Central memory CD4-positive, alpha-beta T cell (primary cell): ENCODE results near the gene MICAL1.

Experiments used
- DNase-seq: peaks from one replicate; pipeline ENCODE4 v3.0.0; 2022

Gene MICAL1

GRCh38 chr6:109434456-109434855, 21.1 kb downstream of the MICAL1 start:
- DNase-seq = no peak

DNA sequence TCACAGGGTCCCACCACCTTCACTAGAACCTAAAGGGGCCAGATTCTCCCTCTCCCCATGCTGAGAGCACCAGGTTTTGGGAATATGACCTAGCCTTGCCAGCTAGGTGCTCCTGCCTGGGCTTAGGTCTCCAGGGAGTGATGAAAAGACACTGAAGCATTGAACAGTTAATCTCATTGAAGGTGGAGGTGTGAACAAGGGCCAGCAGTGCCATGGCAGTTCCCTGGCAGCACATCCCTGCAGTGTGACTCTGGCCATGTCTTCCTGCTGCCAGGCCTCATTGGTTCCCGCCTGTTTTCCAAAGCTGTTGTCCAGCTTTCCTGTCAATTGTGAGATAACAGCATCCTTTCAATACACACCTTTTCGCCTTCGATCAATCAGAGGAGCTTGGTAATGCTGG, 26.1 kb downstream of the MICAL1 start:
- DNase-seq = no peak

DNA sequence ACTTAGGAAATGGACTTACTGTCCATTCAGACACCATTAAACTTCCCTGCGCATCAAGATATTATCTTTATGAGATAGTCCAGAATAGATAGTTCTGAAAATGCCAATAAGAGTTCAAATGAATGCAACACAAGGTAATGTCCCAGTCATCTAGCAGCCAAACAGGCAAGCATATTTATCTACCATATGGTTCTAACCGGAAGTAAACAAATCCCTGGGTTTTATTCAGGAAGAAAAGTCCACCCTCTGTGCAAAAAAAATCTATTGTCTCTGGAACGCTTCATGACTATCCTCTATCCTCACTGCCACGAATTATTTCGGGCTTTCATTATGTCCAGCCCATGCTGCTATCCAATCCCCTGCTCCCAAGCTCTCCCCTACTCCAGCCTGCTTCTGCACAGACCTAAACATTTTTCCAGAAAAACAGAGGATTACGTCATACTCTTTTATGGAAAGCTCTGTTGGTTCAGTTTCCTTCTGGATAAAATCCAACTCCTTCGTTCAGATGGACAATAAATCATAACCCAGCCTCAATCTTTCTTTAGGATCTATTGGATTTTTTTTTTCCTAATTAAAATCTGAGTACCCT, 26.6 kb downstream of the MICAL1 start:
- DNase-seq = no peak

DNA sequence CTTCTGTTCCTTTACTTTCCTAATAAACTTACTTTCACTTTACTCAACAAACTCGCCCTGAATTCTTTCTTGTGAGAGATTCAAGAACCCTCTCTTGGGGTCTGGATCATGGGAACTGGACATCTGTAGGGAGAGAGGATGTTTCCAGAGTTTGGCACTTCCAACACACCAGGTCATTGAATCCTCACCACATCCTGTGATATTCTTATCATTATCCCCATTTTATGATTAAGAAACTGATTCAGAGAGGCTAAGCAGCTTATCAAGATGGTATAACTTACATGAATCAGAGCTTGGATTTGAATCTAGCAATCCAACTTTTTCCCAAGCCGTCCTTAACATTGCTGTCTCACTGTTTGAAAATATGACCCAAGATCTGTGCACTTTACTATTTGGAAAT, 30.6 kb downstream of the MICAL1 start:
- no peak for DNase-seq

GRCh38 chr6:109421184-109421583, 34.4 kb downstream of the MICAL1 start:
- no peak for DNase-seq

- DNase-seq = no peak
These were observed 34.8 kb downstream of the MICAL1 start for GRCh38 chr6:109420751-109421150.

DNA sequence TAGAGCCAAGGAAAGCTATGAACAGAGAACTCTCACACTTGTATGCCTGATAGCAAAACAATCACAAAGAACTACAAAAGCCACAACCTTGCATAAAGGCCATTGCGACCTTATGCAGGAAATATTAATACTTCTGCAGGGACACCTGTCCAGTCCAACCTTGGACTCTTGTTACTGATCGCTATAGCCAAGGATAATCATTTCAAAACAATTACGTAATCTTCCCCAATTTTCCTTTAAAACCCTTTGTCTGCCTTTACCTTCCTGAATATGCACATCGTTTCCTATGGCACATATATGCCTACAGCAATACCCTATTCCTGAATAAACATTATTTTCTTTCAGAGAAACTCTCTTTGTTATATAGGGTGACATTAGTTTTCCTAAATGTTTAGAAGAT, 37.9 kb downstream of the MICAL1 start:
- DNase-seq = no peak

GRCh38 chr6:109411034-109411433, 44.5 kb downstream of the MICAL1 start:
- no peak for DNase-seq

GRCh38 chr6:109406196-109406595, 49.4 kb downstream of the MICAL1 start:
- no peak for DNase-seq

DNA sequence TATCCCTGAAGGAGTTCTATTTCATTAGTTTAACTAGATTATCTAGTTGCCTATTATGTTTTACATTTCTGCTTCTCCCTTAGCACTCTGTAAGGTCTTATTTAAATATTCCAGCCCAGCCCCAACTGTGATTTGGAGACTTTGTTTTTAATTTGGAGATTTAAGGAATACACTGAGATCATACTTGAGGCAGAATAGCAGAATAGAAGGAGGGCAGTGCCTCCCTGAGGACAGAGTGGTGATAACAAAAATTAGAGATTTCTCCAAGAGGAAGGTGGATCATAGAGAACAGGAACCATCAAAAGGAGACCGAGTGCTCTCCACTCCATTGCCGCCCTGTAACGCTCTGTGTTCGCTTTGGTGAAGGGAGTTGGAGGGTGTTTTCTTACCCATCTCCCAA, 58.6 kb downstream of the MICAL1 start:
- DNase-seq = no peak

GRCh38 chr6:109396046-109396718, 59.4 kb downstream of the MICAL1 start:
- no peak for DNase-seq
